Activated CD8-positive, alpha-beta memory T cell treated with anti-CD3 and anti-CD28 coated beads, Interleukin-2, amount 50 U/mL, for 48 hours (primary cell): ENCODE measurements around the gene NFAM1.

ENCODE experiments used
- DNase-seq: peaks from one replicate; pipeline ENCODE4 v3.0.0-alpha.2; 2020

The NFAM1 gene

GRCh38 chr22:42439021-42439567 lies 6.9 kb upstream of the NFAM1 start:
- no peak for DNase-seq

GRCh38 chr22:42438293-42438650 lies 6.1 kb upstream of the NFAM1 start:
- DNase-seq: no peak

GRCh38 chr22:42437488-42438292 lies 5.5 kb upstream of the NFAM1 start:
- peak; percentile 90 for DNase-seq

GRCh38 chr22:42436404-42436803 lies 4.2 kb upstream of the NFAM1 start:
- DNase-seq: no peak

- DNase-seq: no peak
These were observed 2.7 kb upstream of the NFAM1 start for GRCh38 chr22:42434748-42435425.

- DNase-seq: no peak
These were observed 1.8 kb upstream of the NFAM1 start for GRCh38 chr22:42433754-42434682.

GRCh38 chr22:42432818-42433217 lies 615 bp upstream of the NFAM1 start:
- no peak for DNase-seq

- no peak for DNase-seq
These were observed 693 bp downstream of the NFAM1 start for GRCh38 chr22:42431401-42432019.

- no peak for DNase-seq
These were observed 1.6 kb downstream of the NFAM1 start for GRCh38 chr22:42430528-42431125.

- DNase-seq: no peak
These were observed 3.4 kb downstream of the NFAM1 start for GRCh38 chr22:42428760-42429159.

GRCh38 chr22:42428025-42428424 lies 4.2 kb downstream of the NFAM1 start:
- DNase-seq: no peak

GRCh38 chr22:42427167-42427566 lies 5.0 kb downstream of the NFAM1 start:
- no peak for DNase-seq

GRCh38 chr22:42425989-42426355 lies 6.2 kb downstream of the NFAM1 start:
- no peak for DNase-seq

GRCh38 chr22:42425337-42425988 lies 6.7 kb downstream of the NFAM1 start:
- no peak for DNase-seq

- no peak for DNase-seq
These were observed 12.8 kb downstream of the NFAM1 start for GRCh38 chr22:42419243-42419881.

GRCh38 chr22:42418811-42419242 lies 13.4 kb downstream of the NFAM1 start:
- DNase-seq: no peak

- no peak for DNase-seq
These were observed 14.4 kb downstream of the NFAM1 start for GRCh38 chr22:42417645-42418305.

GRCh38 chr22:42416671-42417230 lies 15.5 kb downstream of the NFAM1 start:
- DNase-seq: no peak

- no peak for DNase-seq
These were observed 17.5 kb downstream of the NFAM1 start for GRCh38 chr22:42414565-42415303.
